ENCODE measurements around the gene SLC24A4. TPM values are rescaled to one million over a fixed set of nuclear protein-coding genes. Genes with fewer than 3 reads are reported as not detected.

SLC24A4 gene
- total and polyA plus RNA-seq, 2 of the 4 experiments (the other 2 are of a cell fraction) = not detected

DNA sequence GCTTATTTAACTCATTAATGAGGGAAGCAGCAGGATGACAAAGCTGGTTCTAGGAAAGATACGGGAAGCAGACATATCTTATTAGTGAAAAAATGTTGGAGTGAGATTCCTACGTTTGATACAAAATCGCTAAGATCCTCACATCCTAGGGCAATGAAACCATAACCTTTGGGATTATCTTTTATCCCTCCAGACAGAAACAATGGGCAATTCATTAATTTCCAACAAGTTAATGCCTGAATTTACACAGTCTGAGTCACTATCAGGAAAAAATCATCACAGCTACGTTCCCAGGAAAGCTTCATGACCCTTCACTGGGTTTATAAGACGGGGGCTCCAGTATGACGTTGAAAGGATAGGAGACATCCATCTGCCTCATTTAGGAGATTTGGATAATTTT is 45.0 kb downstream of the SLC24A4 start:
- H3K18ac ChIP-seq (ENCODE audit: low read depth, low read length) = no peak overlapping the region
- no peak overlapping the region for H3K4ac ChIP-seq (ENCODE audit: low read depth, low read length)
- no peak overlapping the region for H4K8ac ChIP-seq (ENCODE audit: low read depth in 2 of 2, low read length in 2 of 2)
- DNase-seq (no peak), ATAC-seq (ENCODE audit: low read depth) (no peak)
- no peak overlapping the region for H2AFZ ChIP-seq (replicated peaks; ENCODE audit: low read length, poor library complexity)
- H3K27ac ChIP-seq (ENCODE audit: insufficient read depth, low read length) = no peak overlapping the region
- no peaks in the 10 kb centered on the region for H3K4me1 ChIP-seq (ENCODE audit: control insufficient read depth, insufficient read depth, low read length)
- no TSS peak for BruUV-seq (replicated peaks)
- H3K9ac ChIP-seq (ENCODE audit: low read depth, low read length) = no peak overlapping the region
- no peak overlapping the region for H3K23ac ChIP-seq (ENCODE audit: low read depth, low read length)
- H3K56ac ChIP-seq (ENCODE audit: extremely low read depth, insufficient read depth, low read length) = no peak overlapping the region
- H4K5ac ChIP-seq (ENCODE audit: low read depth, low read length) = no peak overlapping the region
- H3K4me3 ChIP-seq (ENCODE audit: insufficient read depth, low read depth, low read length) = no peak overlapping the region
- dilution Hi-C loops (cut with HindIII; ENCODE audit: low sequenced_read_pairs, unreplicated experiment) (no loop called here), intact Hi-C loops (cut with micrococcal nuclease) (no loop called here), in situ Hi-C loops (cut with MboI; ENCODE audit: low sequenced_read_pairs) (no loop called here)
- no peaks in the 10 kb centered on the region for H3K9me3 ChIP-seq (ENCODE audit: control insufficient read depth, insufficient read depth, low read length)
- H3K9me1 ChIP-seq (ENCODE audit: insufficient read depth, low read length) = no peaks in the 10 kb centered on the region
- no peak overlapping the region for H3K4me2 ChIP-seq (ENCODE audit: low read depth, low read length)
- H2BK15ac ChIP-seq (ENCODE audit: low read depth, low read length) = no peak overlapping the region
- no peak overlapping the region for H2AK9ac ChIP-seq (replicated peaks; ENCODE audit: low read depth, low read length, poor library complexity)
- H2BK20ac ChIP-seq (ENCODE audit: low read depth, low read length) = no peak overlapping the region
- H4K91ac ChIP-seq (ENCODE audit: insufficient read depth, low read depth, low read length) = no peak overlapping the region
- H2BK5ac ChIP-seq (ENCODE audit: low read depth, low read length, poor library complexity, severe bottlenecking) = no peak overlapping the region
- ChIA-PET POLR2A (ENCODE audit: unreplicated experiment) (no interaction called here), CTCF (interaction anchor here (0.7 kb wide), 1 partner anchor 10 kb away, joined by 3 read pairs; no protein-coding TSS in a partner anchor)
- H3K27me3 ChIP-seq (ENCODE audit: control insufficient read depth, insufficient read depth, low read length) = peaks cover 40% of the 10 kb centered on the region
- H4K20me1 ChIP-seq (ENCODE audit: insufficient read depth, low read length) = no peaks in the 10 kb centered on the region
- TF ChIP-seq CEBPB (IDR thresholded peaks at IDR 0.05; ENCODE audit: low read depth, low read length) (no peak), SMC3 (IDR thresholded peaks at IDR 0.05; ENCODE audit: low read depth, low read length) (no peak), RAD21 (IDR thresholded peaks at IDR 0.05; ENCODE audit: low read length) (no peak), FOS (IDR thresholded peaks at IDR 0.05; ENCODE audit: low read depth, low read length) (no peak), CHD1 (IDR thresholded peaks at IDR 0.05; ENCODE audit: low read depth, low read length) (no peak), POLR2A (IDR thresholded peaks at IDR 0.05; ENCODE audit: low read depth, low read length) (no peak), MAFK (IDR thresholded peaks at IDR 0.05; ENCODE audit: low read depth, low read length) (no peak), MAZ (IDR thresholded peaks at IDR 0.05; ENCODE audit: borderline replicate concordance, low read depth, low read length) (no peak)
- no peaks in the 10 kb centered on the region for H3K36me3 ChIP-seq (ENCODE audit: control insufficient read depth, insufficient read depth, low read length)
- H2BK120ac ChIP-seq (ENCODE audit: low read depth, low read length) = no peak overlapping the region
- no peak overlapping the region for H2AK5ac ChIP-seq (ENCODE audit: low read depth, low read length)
- H3K79me1 ChIP-seq (ENCODE audit: low read depth in 1 of 2, low read length in 2 of 2) = no peaks in the 10 kb centered on the region
- WGBS, 2 experiments (ENCODE audit: extremely low coverage in 2 of 2, insufficient read length in 1 of 2) = no CpG with 5 or more reads among the region's 6 CpGs
- no peak overlapping the region for H3K14ac ChIP-seq (replicated peaks; ENCODE audit: low read depth, low read length)

Data from IMR-90 (cell line).